Heart left ventricle (tissue), 13 donors: ENCODE measurements around the gene C2orf74.

Experiments used
- POLR2A ChIP-seq, 2 donors: fragments of 450-650 bp; IDR thresholded peaks; one replicate each; pipeline ENCODE4 v1.6.1; 2017; ENCODE audit warnings: antibody characterized with exemption in 2 of 2, mild to moderate bottlenecking in 2 of 2, moderate library complexity in 2 of 2
- TF ChIP-seq, protein P1 (sequence below), 12 donors: fragments of 200-600 bp; sonication (generic) in 4 of 12; IDR thresholded peaks; one replicate each; pipeline versions ENCODE4 v1.5.0 to v1.8.0; 2018 to 2022; ENCODE audit warnings: antibody characterized with exemption in 12 of 12, mild to moderate bottlenecking in 5 of 12
- donor health status: ischemic (EF 13 %, LVEDD 7.1; RV severe dilation, severe dysfunction).
- donor health status: DM: no; HTN: yes; CAD: no.
- donor health status: DM: no; HTN: no; CAD: no.
- donor health status: ischemic (EF 25% LVEDD 6.9; RV normal size, moderate dysfunction).
- donor health status: ischemic (EF 25% LVEDD 5.7; RV mildly dilated, moderate dysfunction).
- donor health status: ischemic (EF 35%, LVEDD 5.7; RV mildly dilated, moderate dysfunction).
- donor health status: nonischemic (EF 11% LVEDD 7.7; RV severe dilation, severe dysfunction).
- donor health status: DM: yes; HTN: yes; CAD: no.
- donor health status: PGD.
- donor health status: ischemic (EF 29% LVEDD 5.4; RV normal size, mild dysfunction).
- donor health status: nonischemic (EF 23%, LVEDD 6.1; RV moderate dilation, normal function).

DNA sequence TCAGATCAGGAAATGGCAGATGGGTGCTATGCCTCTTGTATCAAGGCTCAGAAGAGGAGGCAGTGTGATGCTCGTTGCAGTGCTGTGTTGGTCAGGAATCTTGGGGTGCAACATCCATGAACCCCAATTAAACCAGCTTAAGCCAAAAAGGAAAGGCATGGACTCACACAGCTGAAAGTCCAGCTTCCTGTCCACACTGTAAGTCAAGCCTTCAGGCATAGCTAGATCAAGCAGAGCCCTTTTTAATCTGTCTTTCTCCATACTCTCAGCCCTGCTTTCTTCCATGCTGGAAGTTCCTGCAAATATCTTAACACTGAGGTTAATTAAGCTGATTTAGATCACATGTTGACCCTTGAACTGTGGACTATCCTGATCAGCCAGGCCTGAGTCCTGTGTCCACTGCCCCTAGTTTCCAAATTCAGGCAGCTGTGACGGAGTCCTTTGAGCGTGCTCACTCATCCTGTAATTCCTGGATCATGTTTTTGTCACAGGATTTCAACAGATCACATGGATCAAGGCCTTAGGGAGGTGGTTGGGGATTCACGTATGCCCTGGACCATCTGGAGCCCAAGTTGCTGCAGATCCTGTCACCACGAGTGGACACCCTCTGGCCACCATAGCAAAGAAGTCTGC is 4.5 kb upstream of the C2orf74 start:
- TF ChIP-seq, protein P1, sequence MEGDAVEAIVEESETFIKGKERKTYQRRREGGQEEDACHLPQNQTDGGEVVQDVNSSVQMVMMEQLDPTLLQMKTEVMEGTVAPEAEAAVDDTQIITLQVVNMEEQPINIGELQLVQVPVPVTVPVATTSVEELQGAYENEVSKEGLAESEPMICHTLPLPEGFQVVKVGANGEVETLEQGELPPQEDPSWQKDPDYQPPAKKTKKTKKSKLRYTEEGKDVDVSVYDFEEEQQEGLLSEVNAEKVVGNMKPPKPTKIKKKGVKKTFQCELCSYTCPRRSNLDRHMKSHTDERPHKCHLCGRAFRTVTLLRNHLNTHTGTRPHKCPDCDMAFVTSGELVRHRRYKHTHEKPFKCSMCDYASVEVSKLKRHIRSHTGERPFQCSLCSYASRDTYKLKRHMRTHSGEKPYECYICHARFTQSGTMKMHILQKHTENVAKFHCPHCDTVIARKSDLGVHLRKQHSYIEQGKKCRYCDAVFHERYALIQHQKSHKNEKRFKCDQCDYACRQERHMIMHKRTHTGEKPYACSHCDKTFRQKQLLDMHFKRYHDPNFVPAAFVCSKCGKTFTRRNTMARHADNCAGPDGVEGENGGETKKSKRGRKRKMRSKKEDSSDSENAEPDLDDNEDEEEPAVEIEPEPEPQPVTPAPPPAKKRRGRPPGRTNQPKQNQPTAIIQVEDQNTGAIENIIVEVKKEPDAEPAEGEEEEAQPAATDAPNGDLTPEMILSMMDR (IDR thresholded peaks at IDR 0.05) = no peak
- TF ChIP-seq POLR2A (IDR thresholded peaks at IDR 0.05) = no peak
